ENCODE measurements around the gene STUM. TPM values are rescaled to one million over a fixed set of nuclear protein-coding genes. Genes with fewer than 3 reads are reported as not detected.

The STUM gene
- polyA plus RNA-seq, 1 donor (not counting 4 experiments of a cell fraction or from before 2014, with no cell fraction given) = 0.01 TPM

DNA sequence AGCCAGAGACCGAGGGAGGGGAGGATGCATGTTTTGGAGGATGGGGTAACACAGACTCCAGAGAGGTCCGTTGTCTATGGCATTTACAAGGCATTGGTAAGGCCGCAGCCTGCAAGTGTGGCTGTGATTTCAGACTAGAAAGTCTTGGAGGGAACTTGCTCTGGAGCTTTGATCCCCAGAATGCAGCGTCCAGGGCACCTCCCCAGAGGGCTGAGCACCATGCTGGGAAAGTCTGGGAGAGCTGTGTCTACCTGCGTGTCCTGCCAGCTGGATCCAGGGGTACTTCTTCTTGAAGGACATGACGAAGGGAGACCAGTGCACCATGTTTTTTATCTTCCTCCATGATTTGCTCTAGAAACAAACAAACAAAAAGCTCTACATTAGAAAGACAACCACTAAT lies 99.9 kb downstream of the STUM start:
- DNase-seq (ENCODE audit: low read depth, low spot score) = no peak
- no peaks in the 10 kb centered on the region for H3K27me3 ChIP-seq (ENCODE audit: control insufficient read depth, extremely low read depth, insufficient read depth, low read length)
- no peak overlapping the region for H3K4me2 ChIP-seq (ENCODE audit: control insufficient read depth, extremely low read depth, insufficient read depth, low read depth, low read length)
- H3K9me1 ChIP-seq (ENCODE audit: control insufficient read depth, extremely low read depth, insufficient read depth, low read length) = no peaks in the 10 kb centered on the region
- H2AFZ ChIP-seq (ENCODE audit: control insufficient read depth, low read length) = no peak overlapping the region
- no peak for FAIRE-seq
- H3K36me3 ChIP-seq (ENCODE audit: control insufficient read depth in 2 of 2, extremely low read depth in 1 of 2, insufficient read depth in 2 of 2, low read length in 2 of 2) = peaks cover 3 to 5% of the 10 kb centered on the region in 2 experiments
- no peaks in the 10 kb centered on the region for H3K79me2 ChIP-seq (ENCODE audit: control insufficient read depth, insufficient read depth, low read length)
- H3K9ac ChIP-seq (ENCODE audit: control insufficient read depth, extremely low read depth, insufficient read depth, low read length) = no peak overlapping the region
- peaks cover 3% of the 10 kb centered on the region for H3K4me1 ChIP-seq (ENCODE audit: control insufficient read depth, extremely low read depth, insufficient read depth, low read length)
- TF ChIP-seq, protein P1, sequence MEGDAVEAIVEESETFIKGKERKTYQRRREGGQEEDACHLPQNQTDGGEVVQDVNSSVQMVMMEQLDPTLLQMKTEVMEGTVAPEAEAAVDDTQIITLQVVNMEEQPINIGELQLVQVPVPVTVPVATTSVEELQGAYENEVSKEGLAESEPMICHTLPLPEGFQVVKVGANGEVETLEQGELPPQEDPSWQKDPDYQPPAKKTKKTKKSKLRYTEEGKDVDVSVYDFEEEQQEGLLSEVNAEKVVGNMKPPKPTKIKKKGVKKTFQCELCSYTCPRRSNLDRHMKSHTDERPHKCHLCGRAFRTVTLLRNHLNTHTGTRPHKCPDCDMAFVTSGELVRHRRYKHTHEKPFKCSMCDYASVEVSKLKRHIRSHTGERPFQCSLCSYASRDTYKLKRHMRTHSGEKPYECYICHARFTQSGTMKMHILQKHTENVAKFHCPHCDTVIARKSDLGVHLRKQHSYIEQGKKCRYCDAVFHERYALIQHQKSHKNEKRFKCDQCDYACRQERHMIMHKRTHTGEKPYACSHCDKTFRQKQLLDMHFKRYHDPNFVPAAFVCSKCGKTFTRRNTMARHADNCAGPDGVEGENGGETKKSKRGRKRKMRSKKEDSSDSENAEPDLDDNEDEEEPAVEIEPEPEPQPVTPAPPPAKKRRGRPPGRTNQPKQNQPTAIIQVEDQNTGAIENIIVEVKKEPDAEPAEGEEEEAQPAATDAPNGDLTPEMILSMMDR (optimal IDR thresholded peaks at IDR 0.05 in 1 of 3, IDR thresholded peaks at IDR 0.05 in 1 of 3, conservative IDR thresholded peaks at IDR 0.05 in 1 of 3; ENCODE audit: extremely low read depth in 1 of 3, insufficient read depth in 2 of 3, low read length in 3 of 3) = no peak
- TF ChIP-seq EZH2 (IDR thresholded peaks at IDR 0.05; ENCODE audit: low read length) = no peak
- H3K9me3 ChIP-seq (ENCODE audit: control insufficient read depth, low read depth, low read length) = no peaks in the 10 kb centered on the region
- H3K4me3 ChIP-seq (ENCODE audit: control insufficient read depth in 2 of 3, extremely low read depth in 1 of 3, insufficient read depth in 2 of 3, low read depth in 1 of 3, low read length in 3 of 3) = no peak overlapping the region
- H3K27ac ChIP-seq (ENCODE audit: control insufficient read depth, insufficient read depth, low read length) = no peak overlapping the region
- dilution Hi-C loops (cut with MboI; ENCODE audit: extremely low pct_ligation_motif_present, low sequenced_read_pairs) = no loop called here
- peaks cover 3% of the 10 kb centered on the region for H4K20me1 ChIP-seq (ENCODE audit: control insufficient read depth, extremely low read depth, insufficient read depth, low read length)

DNA sequence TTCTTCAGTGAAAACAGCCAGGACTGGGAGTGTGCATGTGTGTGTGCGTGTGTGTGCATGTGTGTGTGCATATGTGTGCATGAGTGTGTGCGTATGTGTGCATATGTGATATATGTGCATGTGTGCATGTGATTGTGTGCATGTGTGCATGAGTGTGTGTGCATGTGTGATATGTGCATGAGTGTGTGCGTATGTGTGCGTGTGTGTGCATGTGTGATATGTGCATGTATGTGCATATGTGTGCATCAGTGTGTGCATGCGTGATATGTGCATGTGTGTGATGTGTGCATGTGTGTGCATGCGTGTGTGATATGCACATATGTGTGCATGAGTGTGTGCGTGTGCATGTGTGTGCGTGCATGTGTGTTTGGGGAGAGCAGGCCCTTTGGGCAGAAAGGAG lies 100.7 kb downstream of the STUM start:
- H3K36me3 ChIP-seq (ENCODE audit: control insufficient read depth in 2 of 2, extremely low read depth in 1 of 2, insufficient read depth in 2 of 2, low read length in 2 of 2) = peaks cover 3 to 5% of the 10 kb centered on the region in 2 experiments
- no peak for FAIRE-seq
- no peak for TF ChIP-seq EZH2 (IDR thresholded peaks at IDR 0.05; ENCODE audit: low read length)
- TF ChIP-seq, protein P1 (optimal IDR thresholded peaks at IDR 0.05 in 1 of 3, IDR thresholded peaks at IDR 0.05 in 1 of 3, conservative IDR thresholded peaks at IDR 0.05 in 1 of 3; ENCODE audit: extremely low read depth in 1 of 3, insufficient read depth in 2 of 3, low read length in 3 of 3) = no peak

More for the DNA sequence above, 100.7 kb downstream of the STUM start:
- no peak overlapping the region for H3K4me3 ChIP-seq (ENCODE audit: control insufficient read depth in 2 of 3, extremely low read depth in 1 of 3, insufficient read depth in 2 of 3, low read depth in 1 of 3, low read length in 3 of 3)
- no peak for DNase-seq (ENCODE audit: low read depth, low spot score)
- H3K9ac ChIP-seq (ENCODE audit: control insufficient read depth, extremely low read depth, insufficient read depth, low read length) = no peak overlapping the region
- no peak overlapping the region for H3K4me2 ChIP-seq (ENCODE audit: control insufficient read depth, extremely low read depth, insufficient read depth, low read depth, low read length)
- H4K20me1 ChIP-seq (ENCODE audit: control insufficient read depth, extremely low read depth, insufficient read depth, low read length) = no peaks in the 10 kb centered on the region
- no peak overlapping the region for H3K27ac ChIP-seq (ENCODE audit: control insufficient read depth, insufficient read depth, low read length)
- no peaks in the 10 kb centered on the region for H3K79me2 ChIP-seq (ENCODE audit: control insufficient read depth, insufficient read depth, low read length)
- H2AFZ ChIP-seq (ENCODE audit: control insufficient read depth, low read length) = no peak overlapping the region
- no peaks in the 10 kb centered on the region for H3K27me3 ChIP-seq (ENCODE audit: control insufficient read depth, extremely low read depth, insufficient read depth, low read length)
- H3K9me3 ChIP-seq (ENCODE audit: control insufficient read depth, low read depth, low read length) = no peaks in the 10 kb centered on the region
- dilution Hi-C loops (cut with MboI; ENCODE audit: extremely low pct_ligation_motif_present, low sequenced_read_pairs) = no loop called here
- no peaks in the 10 kb centered on the region for H3K9me1 ChIP-seq (ENCODE audit: control insufficient read depth, extremely low read depth, insufficient read depth, low read length)
- H3K4me1 ChIP-seq (ENCODE audit: control insufficient read depth, extremely low read depth, insufficient read depth, low read length) = no peaks in the 10 kb centered on the region

All from keratinocyte (primary cell).